IMR-90 (cell line): ENCODE data around the gene GMPPA. TPM values are rescaled to one million over a fixed set of nuclear protein-coding genes. Genes with fewer than 3 reads are reported as not detected.

Experiments
- ATAC-seq: fragments of 200-7000 bp; cut with Tn5 transposase; 2 replicates; pipeline ENCODE4 v1.9.1; 2020; ENCODE audit warnings: low read depth, mild to moderate bottlenecking, moderate library complexity
- BruUV-seq: library from RNA; stranded (reverse); fragments of 400-500 nt; replicated peaks from 2 replicates; lab custom pipeline; 2021; lab: Mats Ljungman, UMichigan
- CTCF ChIA-PET: fragments of 300-600 bp; formaldehyde crosslinking; extraction: SDS; loops from one replicate; lab custom pipeline; 2021; ENCODE audit warnings: antibody characterized with exemption; lab: Yijun Ruan, JAX
- POLR2A ChIA-PET: fragments of 300-600 bp; sonication (Branson Sonifier 250); formaldehyde crosslinking; loops from one replicate; lab custom pipeline; 2022; ENCODE audit warnings: antibody characterized with exemption; ENCODE audit not compliant: unreplicated experiment; lab: Charles Lee
- DNase-seq: peaks from one replicate; pipeline ENCODE4 v3.0.0; 2013
- H2AFZ ChIP-seq: replicated peaks from 2 replicates; pipeline ENCODE3; 2013; ENCODE audit warnings: low read length, mild to moderate bottlenecking; ENCODE audit not compliant: poor library complexity
- H2AK5ac ChIP-seq: 2 replicates; pipeline ENCODE4 v1.6.1; 2013; ENCODE audit warnings: low read depth, low read length, inconsistent platforms
- H2AK9ac ChIP-seq: replicated peaks from 2 replicates; pipeline ENCODE3; 2013; ENCODE audit warnings: mild to moderate bottlenecking, low read depth, low read length, moderate library complexity; ENCODE audit not compliant: poor library complexity
- H2BK120ac ChIP-seq: 2 replicates; pipeline ENCODE4 v1.6.1; 2013; ENCODE audit warnings: low read depth, low read length, inconsistent platforms
- H2BK15ac ChIP-seq: 3 replicates; pipeline ENCODE4 v1.6.1; 2013; ENCODE audit warnings: low read depth, low read length, inconsistent platforms
- H2BK20ac ChIP-seq: 2 replicates; pipeline ENCODE4 v1.6.1; 2013; ENCODE audit warnings: low read depth, mild to moderate bottlenecking, inconsistent platforms, low read length, moderate library complexity
- H2BK5ac ChIP-seq: 2 replicates; pipeline ENCODE4 v1.6.1; 2013; ENCODE audit warnings: mild to moderate bottlenecking, low read depth, low read length, inconsistent platforms; ENCODE audit not compliant: poor library complexity, severe bottlenecking
- H3K14ac ChIP-seq: replicated peaks from 2 replicates; pipeline ENCODE4 v1.6.1; 2013; ENCODE audit warnings: low read depth, low read length, inconsistent platforms
- H3K18ac ChIP-seq: 2 replicates; pipeline ENCODE4 v1.6.1; 2013; ENCODE audit warnings: low read depth, low read length, control low read depth
- H3K23ac ChIP-seq: 2 replicates; pipeline ENCODE4 v1.6.1; 2013; ENCODE audit warnings: low read depth, low read length, inconsistent platforms
- H3K27ac ChIP-seq: 2 replicates; pipeline ENCODE4 v1.5.1; 2013; ENCODE audit warnings: mild to moderate bottlenecking, control low read depth, low read length; ENCODE audit not compliant: insufficient read depth
- H3K27me3 ChIP-seq: 2 replicates; pipeline ENCODE4 v1.6.1; 2013; ENCODE audit warnings: low read length; ENCODE audit not compliant: control insufficient read depth, insufficient read depth
- H3K36me3 ChIP-seq: 2 replicates; pipeline ENCODE4 v1.6.1; 2013; ENCODE audit warnings: low read length, mixed read lengths; ENCODE audit not compliant: control insufficient read depth, insufficient read depth
- H3K4ac ChIP-seq: 2 replicates; pipeline ENCODE4 v1.6.1; 2013; ENCODE audit warnings: low read depth, low read length, inconsistent platforms
- H3K4me1 ChIP-seq: 2 replicates; pipeline ENCODE4 v1.6.1; 2013; ENCODE audit warnings: low read length, mixed read lengths; ENCODE audit not compliant: control insufficient read depth, insufficient read depth
- H3K4me2 ChIP-seq: 2 replicates; pipeline ENCODE4 v1.6.1; 2013; ENCODE audit warnings: low read depth, mild to moderate bottlenecking, control low read depth, low read length, moderate library complexity
- H3K4me3 ChIP-seq: 2 replicates; pipeline ENCODE4 v1.5.1; 2013; ENCODE audit warnings: low read depth, mild to moderate bottlenecking, control low read depth, low read length, moderate library complexity; ENCODE audit not compliant: insufficient read depth
- H3K56ac ChIP-seq: 2 replicates; pipeline ENCODE4 v1.6.1; 2013; ENCODE audit warnings: low read length, inconsistent platforms; ENCODE audit not compliant: insufficient read depth; ENCODE audit errors: extremely low read depth
- H3K79me1 ChIP-seq, 2 experiments: 2 replicates each; pipeline ENCODE4 v1.6.1; 2013; ENCODE audit warnings: low read length in 2 of 2, inconsistent platforms in 1 of 2, low read depth in 1 of 2
- H3K9ac ChIP-seq: 2 replicates; pipeline ENCODE4 v1.6.1; 2013; ENCODE audit warnings: low read depth, low read length, control low read depth
- H3K9me1 ChIP-seq: 2 replicates; pipeline ENCODE4 v1.6.1; 2013; ENCODE audit warnings: low read length, inconsistent platforms; ENCODE audit not compliant: insufficient read depth
- H3K9me3 ChIP-seq: 2 replicates; pipeline ENCODE4 v1.6.1; 2013; ENCODE audit warnings: low read length; ENCODE audit not compliant: control insufficient read depth, insufficient read depth
- H4K20me1 ChIP-seq: 2 replicates; pipeline ENCODE4 v1.6.1; 2013; ENCODE audit warnings: low read length, inconsistent platforms; ENCODE audit not compliant: insufficient read depth
- H4K5ac ChIP-seq: 2 replicates; pipeline ENCODE4 v1.6.1; 2013; ENCODE audit warnings: mild to moderate bottlenecking, low read depth, low read length, control low read depth
- H4K8ac ChIP-seq, 2 experiments: 2 replicates each; pipeline ENCODE4 v1.6.1; 2013; ENCODE audit warnings: low read depth in 2 of 2, low read length in 2 of 2, control low read depth in 1 of 2, inconsistent platforms in 1 of 2
- H4K91ac ChIP-seq: 2 replicates; pipeline ENCODE4 v1.6.1; 2013; ENCODE audit warnings: low read depth, low read length, inconsistent platforms; ENCODE audit not compliant: insufficient read depth
- CEBPB ChIP-seq: IDR thresholded peaks from 2 replicates; pipeline ENCODE4 v1.6.1; 2012; ENCODE audit warnings: low read depth, low read length, improper control_type of control experiment
- FOS ChIP-seq: fragments of 150-350 bp; IDR thresholded peaks from 2 replicates; pipeline ENCODE4 v1.6.1; 2016; ENCODE audit warnings: low read depth, low read length
- MAZ ChIP-seq: IDR thresholded peaks from 2 replicates; pipeline ENCODE4 v1.6.1; 2012; ENCODE audit warnings: low read depth, mild to moderate bottlenecking, low read length, improper control_type of control experiment, moderate library complexity, borderline replicate concordance
- MXI1 ChIP-seq: IDR thresholded peaks from 2 replicates; pipeline ENCODE4 v1.6.1; 2012; ENCODE audit warnings: low read depth, mild to moderate bottlenecking, low read length, moderate library complexity, borderline replicate concordance
- NFE2L2 ChIP-seq: fragments of 150-350 bp; IDR thresholded peaks from 2 replicates; pipeline ENCODE4 v1.6.1; 2016; ENCODE audit warnings: low read depth, mild to moderate bottlenecking, low read length
- POLR2A ChIP-seq: IDR thresholded peaks from 2 replicates; pipeline ENCODE4 v1.6.1; 2012; ENCODE audit warnings: mild to moderate bottlenecking, low read depth, low read length
- RCOR1 ChIP-seq: IDR thresholded peaks from 2 replicates; pipeline ENCODE4 v1.6.1; 2012; ENCODE audit warnings: mild to moderate bottlenecking, low read length, improper control_type of control experiment; ENCODE audit not compliant: insufficient replicate concordance
- RFX5 ChIP-seq: IDR thresholded peaks from 2 replicates; pipeline ENCODE4 v1.8.0; 2012; ENCODE audit warnings: low read depth, mild to moderate bottlenecking, low read length, moderate library complexity
- USF2 ChIP-seq: fragments of 150-350 bp; IDR thresholded peaks from 2 replicates; pipeline ENCODE4 v1.6.1; 2017; ENCODE audit warnings: mild to moderate bottlenecking, antibody characterized with exemption, low read length, low read depth
- WGBS, 2 experiments: methylation state at CpG; one replicate each; pipeline versions ENCODE4 v1.1.5 to v1.1.7; 2013; ENCODE audit warnings: missing lambda C conversion rate in 2 of 2; ENCODE audit not compliant: insufficient read length in 1 of 2; ENCODE audit errors: extremely low coverage in 2 of 2; 5-methylcytosine and 5-hydroxymethylcytosine counted together
- dilution Hi-C: fragments of 300-500 bp; cut with HindIII; formaldehyde crosslinking; loops from one replicate; pipeline ENCODE4 v1.14.3; 2018; ENCODE audit warnings: low sequenced_read_pairs; ENCODE audit not compliant: unreplicated experiment
- in situ Hi-C: fragments of 300-500 bp; cut with MboI; formaldehyde crosslinking; loops from 3 replicates; pipeline ENCODE4 v1.14.3; 2019; ENCODE audit warnings: low sequenced_read_pairs, inconsistent platforms, mixed read lengths
- intact Hi-C: fragments of 100-400 bp; cut with micrococcal nuclease; formaldehyde crosslinking; loops from 2 replicates; pipeline ENCODE4 v1.10.0; 2022
- polyA plus RNA-seq, 3 experiments: library from polyadenylated mRNA; depleted of rRNA; stranded (reverse); fragments of >200 nt; gene quantifications; 2 replicates each; pipeline ENCODE4 v1.2.3, GENCODE V29; 2012; ENCODE audit warnings: low replicate concordance in 1 of 3
- total RNA-seq: library from RNA; depleted of rRNA; stranded (reverse); fragments of >200 nt; gene quantifications from 2 replicates; pipeline ENCODE4 v1.2.3, GENCODE V29; 2012

The GMPPA gene
- total and polyA plus RNA-seq, 2 of the 4 experiments (the other 2 are of a cell fraction): 103 to 134 TPM

- TF ChIP-seq USF2: no peak
- no peak for TF ChIP-seq POLR2A
These were observed 9.1 kb downstream of the GMPPA start (continued) for GRCh38 chr2:219507581-219508443.

- H3K36me3 ChIP-seq: peaks cover 37% of the 10 kb centered on the region
- H2AK5ac ChIP-seq: no peak overlapping the region
- no CpG with 5 or more reads among the region's 4 CpGs for WGBS, 2 experiments
- H3K4ac ChIP-seq: no peak overlapping the region
- H4K20me1 ChIP-seq: no peaks in the 10 kb centered on the region
- no peak for DNase-seq
- H4K8ac ChIP-seq: no peak overlapping the region
- ChIA-PET CTCF (interaction anchor here (1.4 kb wide), 1 partner anchor 13 kb away, joined by 5 read pairs; no protein-coding TSS in a partner anchor), POLR2A (interaction anchor here (0.8 kb wide), 1 partner anchor 9 kb away, joined by 3 read pairs; the partner anchor contains the start of gene GMPPA)
- no peak overlapping the region for H3K4me2 ChIP-seq
- H3K9ac ChIP-seq: no peak overlapping the region
- no TSS peak for BruUV-seq
- no peak overlapping the region for H3K4me3 ChIP-seq
- H2BK5ac ChIP-seq: no peak overlapping the region
- intact Hi-C loops (no loop called here), in situ Hi-C loops (no loop called here), dilution Hi-C loops (no loop called here)
- H2AK9ac ChIP-seq: no peak overlapping the region
- 0 out of 2 replicates have a peak, but pooled peaks cover 4% of the 10 kb centered on the region for H3K4me1 ChIP-seq
- H3K27me3 ChIP-seq: peaks cover 30% of the 10 kb centered on the region
- H3K14ac ChIP-seq: no peak overlapping the region
- no peak overlapping the region for H2BK15ac ChIP-seq
- no peak overlapping the region for H2BK120ac ChIP-seq
- no peak overlapping the region for H3K56ac ChIP-seq
- no peak overlapping the region for H4K91ac ChIP-seq
- H3K18ac ChIP-seq: no peak overlapping the region
- no peak overlapping the region for H2AFZ ChIP-seq
- no peak overlapping the region for H4K5ac ChIP-seq
- no peak overlapping the region for H2BK20ac ChIP-seq
- no peak overlapping the region for H3K27ac ChIP-seq
- no peak for TF ChIP-seq MXI1
- no peak for TF ChIP-seq CEBPB
- no peak for TF ChIP-seq FOS
- TF ChIP-seq RFX5: no peak
- no peak for TF ChIP-seq MAZ
- no peak for TF ChIP-seq NFE2L2
- TF ChIP-seq RCOR1: no peak
- TF ChIP-seq POLR2A: no peak
- ATAC-seq: no peak
- no peaks in the 10 kb centered on the region for H3K9me1 ChIP-seq
- H3K9me3 ChIP-seq: no peaks in the 10 kb centered on the region
- no peaks in the 10 kb centered on the region; a peak in 1 of 4 replicates for H3K79me1 ChIP-seq
- no peak overlapping the region for H3K23ac ChIP-seq
These were observed 9.7 kb downstream of the GMPPA start for GRCh38 chr2:219508444-219508734.
